ENCODE results near the gene DNAJC9.

GRCh38 chr10:73281097-73281496 is 34.0 kb upstream of the DNAJC9 start:
- no peak for TF ChIP-seq CTCF (IDR thresholded peaks at IDR 0.05)
- no peak for TF ChIP-seq POLR2A (IDR thresholded peaks at IDR 0.05)

All from heart left ventricle (tissue), 13 donors.